Choroid plexus epithelial cell (primary cell): ENCODE data around the gene FBXL16.
"Not testable (repeated sequence)": the region's sequence is repeated elsewhere in the genome, so short reads cannot be mapped to it uniquely, and the experiment has no call there.

Experiments used
- DNase-seq: peaks from one replicate; pipeline ENCODE4 v3.0.0-alpha.2; 2010; ENCODE audit warnings: low read depth
- H3K4me3 ChIP-seq: 2 replicates; pipeline ENCODE4 v1.5.1; 2011; ENCODE audit warnings: low read depth, mild to moderate bottlenecking, control low read depth, low read length, moderate library complexity
- TF ChIP-seq, protein P1 (sequence below): conservative IDR thresholded peaks from 2 replicates; pipeline ENCODE4 v1.5.1; 2011; ENCODE audit warnings: low read depth, mild to moderate bottlenecking, control low read depth, inconsistent platforms, low read length, moderate library complexity

Gene FBXL16

GRCh38 chr16:695355-696089, 10.1 kb downstream of the FBXL16 start:
- no peak for DNase-seq

GRCh38 chr16:694863-695354, 10.7 kb downstream of the FBXL16 start:
- DNase-seq = no peak
- no peak overlapping the region for H3K4me3 ChIP-seq
- TF ChIP-seq, protein P1, sequence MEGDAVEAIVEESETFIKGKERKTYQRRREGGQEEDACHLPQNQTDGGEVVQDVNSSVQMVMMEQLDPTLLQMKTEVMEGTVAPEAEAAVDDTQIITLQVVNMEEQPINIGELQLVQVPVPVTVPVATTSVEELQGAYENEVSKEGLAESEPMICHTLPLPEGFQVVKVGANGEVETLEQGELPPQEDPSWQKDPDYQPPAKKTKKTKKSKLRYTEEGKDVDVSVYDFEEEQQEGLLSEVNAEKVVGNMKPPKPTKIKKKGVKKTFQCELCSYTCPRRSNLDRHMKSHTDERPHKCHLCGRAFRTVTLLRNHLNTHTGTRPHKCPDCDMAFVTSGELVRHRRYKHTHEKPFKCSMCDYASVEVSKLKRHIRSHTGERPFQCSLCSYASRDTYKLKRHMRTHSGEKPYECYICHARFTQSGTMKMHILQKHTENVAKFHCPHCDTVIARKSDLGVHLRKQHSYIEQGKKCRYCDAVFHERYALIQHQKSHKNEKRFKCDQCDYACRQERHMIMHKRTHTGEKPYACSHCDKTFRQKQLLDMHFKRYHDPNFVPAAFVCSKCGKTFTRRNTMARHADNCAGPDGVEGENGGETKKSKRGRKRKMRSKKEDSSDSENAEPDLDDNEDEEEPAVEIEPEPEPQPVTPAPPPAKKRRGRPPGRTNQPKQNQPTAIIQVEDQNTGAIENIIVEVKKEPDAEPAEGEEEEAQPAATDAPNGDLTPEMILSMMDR = no peak

More at GRCh38 chr16:695355-696089, 10.1 kb downstream of the FBXL16 start:
- no peak overlapping the region for H3K4me3 ChIP-seq
- TF ChIP-seq, protein P1 = no peak

- H3K4me3 ChIP-seq = no peak overlapping the region
- DNase-seq = no peak
- TF ChIP-seq, protein P1 = no peak
These were observed 11.3 kb downstream of the FBXL16 start for GRCh38 chr16:694187-694862.

- TF ChIP-seq, protein P1 = no peak
- H3K4me3 ChIP-seq = no peak overlapping the region
- no peak for DNase-seq
These were observed 11.8 kb downstream of the FBXL16 start for GRCh38 chr16:693766-694165.

- H3K4me3 ChIP-seq = no peak overlapping the region
- TF ChIP-seq, protein P1 = no peak
- DNase-seq = no peak
These were observed 12.2 kb downstream of the FBXL16 start for GRCh38 chr16:693364-693763.

DNA sequence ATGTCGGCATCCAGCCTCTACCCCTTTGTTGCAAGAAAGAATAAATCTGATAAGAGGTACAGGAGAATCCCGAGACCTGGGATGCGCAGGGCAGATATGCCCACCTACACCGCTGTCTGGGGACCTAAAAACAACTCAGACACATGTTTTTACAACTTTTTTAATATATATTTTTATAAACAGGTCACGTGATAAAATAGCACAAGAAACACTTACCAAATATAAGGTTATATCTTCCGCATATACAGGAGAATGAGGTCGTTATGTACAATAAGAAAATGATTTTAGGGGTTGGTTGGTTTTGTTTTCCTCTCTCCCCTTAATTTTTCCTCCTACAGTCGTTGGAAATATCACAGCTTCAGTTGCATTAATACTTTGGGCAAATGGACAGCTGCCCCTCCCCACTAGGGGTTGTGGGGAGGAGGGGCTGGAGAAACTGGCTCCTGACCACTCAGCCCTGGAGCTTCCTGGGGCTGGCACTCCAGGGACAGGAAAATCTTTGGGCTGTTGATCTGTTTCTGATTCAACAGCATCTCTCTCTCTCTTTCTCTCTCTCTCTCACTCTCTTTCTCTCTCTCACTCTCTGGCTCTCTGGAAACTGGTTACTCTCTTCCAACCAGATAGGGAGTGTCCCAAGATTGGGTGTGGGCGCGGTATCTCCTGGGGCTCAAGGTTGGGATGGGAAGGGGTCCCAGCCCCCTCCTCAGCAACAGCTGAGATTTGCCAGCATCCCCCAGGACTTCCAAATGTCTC, 13.1 kb downstream of the FBXL16 start:
- no peak overlapping the region for H3K4me3 ChIP-seq

GRCh38 chr16:691242-691641, 14.4 kb downstream of the FBXL16 start:
- not testable (repeated sequence) for DNase-seq, H3K4me3 ChIP-seq

More for the DNA sequence above, 13.1 kb downstream of the FBXL16 start:
- TF ChIP-seq, protein P1 = no peak
- DNase-seq = no peak
